K562 (cell line): ENCODE results near the gene CCL24. TPM values are rescaled to one million over a fixed set of nuclear protein-coding genes. Genes with fewer than 3 reads are reported as not detected.

Experiments
- ATAC-seq: fragments of 200-7000 bp; cut with Tn5 transposase; 3 replicates; pipeline ENCODE4 v1.9.1; 2020; ENCODE audit warnings: moderate library complexity
- BruUV-seq: library from RNA; stranded (reverse); fragments of 400-500 nt; replicated peaks from 2 replicates; lab custom pipeline; 2021; lab: Mats Ljungman, UMichigan
- CTCF ChIA-PET: fragments of 300-600 bp; formaldehyde crosslinking; extraction: SDS; loops from one replicate; lab custom pipeline; 2021; ENCODE audit warnings: low intra/inter-chr PET ratio; lab: Yijun Ruan, JAX
- POLR2A ChIA-PET: fragments of 300-600, 350-650 bp; sonication (Branson Sonifier 250); formaldehyde crosslinking; extraction: SDS; loops from one replicate; lab custom pipeline; 2021; ENCODE audit warnings: antibody characterized with exemption, inconsistent platforms; lab: Yijun Ruan, JAX
- DNase-seq, 4 experiments: peaks; one replicate each; pipeline versions ENCODE4 v3.0.0 to v3.0.0-alpha.2; 2011 to 2018; ENCODE audit warnings: low spot score in 3 of 4, mixed read lengths in 3 of 4; ENCODE audit errors: extremely low read depth in 1 of 4
- FAIRE-seq: peaks from 2 replicates; lab custom pipeline; 2011; peaks lifted over from hg19 to GRCh38; lab: Jason Lieb, UNC
- H2AFZ ChIP-seq: 2 replicates; pipeline ENCODE4 v1.6.0; 2011; ENCODE audit warnings: low read depth, low read length, control low read depth, inconsistent platforms
- H3K27ac ChIP-seq: fragments of 200-600 bp; 3 replicates; pipeline ENCODE4 v1.8.0; 2011; ENCODE audit warnings: low read depth, mild to moderate bottlenecking, control low read depth, inconsistent platforms, low read length, moderate library complexity, mixed read lengths; ENCODE audit errors: extremely low read depth
- H3K27me3 ChIP-seq, 2 experiments: fragments of 300-600 bp in 1 of 2; 2 replicates in 1 of 2; 3 replicates in 1 of 2; pipeline versions ENCODE4 v1.6.0 to v1.8.0; 2011; ENCODE audit warnings: inconsistent platforms in 2 of 2, low read length in 2 of 2, mild to moderate bottlenecking in 1 of 2, mixed read lengths in 1 of 2, moderate library complexity in 1 of 2; ENCODE audit not compliant: control insufficient read depth in 2 of 2, insufficient read depth in 2 of 2
- H3K36me3 ChIP-seq: fragments of 300-600 bp; 3 replicates; pipeline ENCODE4 v1.8.0; 2011; ENCODE audit warnings: mild to moderate bottlenecking, low read length, inconsistent platforms; ENCODE audit not compliant: control insufficient read depth, insufficient read depth
- H3K4me1 ChIP-seq, 2 experiments: fragments of 200-600 bp in 1 of 2; replicated peaks in 1 of 2; 2 replicates in 1 of 2; 3 replicates in 1 of 2; pipeline versions ENCODE4 v1.5.1 to v1.8.0; 2011; ENCODE audit warnings: inconsistent platforms in 2 of 2, low read length in 2 of 2, mild to moderate bottlenecking in 1 of 2, mixed read lengths in 1 of 2, moderate library complexity in 1 of 2; ENCODE audit not compliant: control insufficient read depth in 2 of 2, insufficient read depth in 2 of 2
- H3K4me2 ChIP-seq: 2 replicates; pipeline ENCODE4 v1.6.1; 2011; ENCODE audit warnings: low read length, control low read depth, inconsistent platforms, mixed read lengths; ENCODE audit not compliant: insufficient read depth
- H3K4me3 ChIP-seq: fragments of 200-600 bp; sonication (generic), shearing (Covaris generic); 2 replicates; pipeline ENCODE4 v1.5.1; 2016; ENCODE audit warnings: control low read depth, inconsistent platforms
- H3K79me2 ChIP-seq: fragments of 200-600 bp; 3 replicates; pipeline ENCODE4 v1.8.0; 2011; ENCODE audit warnings: low read length, inconsistent platforms; ENCODE audit not compliant: control insufficient read depth, insufficient read depth
- H3K9ac ChIP-seq, 2 experiments: 2 replicates each; pipeline versions ENCODE4 v1.6.0 to v1.6.1; 2011; ENCODE audit warnings: low read depth in 2 of 2, low read length in 2 of 2, control low read depth in 1 of 2, inconsistent platforms in 1 of 2, mild to moderate bottlenecking in 1 of 2, mixed read lengths in 1 of 2; ENCODE audit not compliant: insufficient read depth in 1 of 2
- H3K9me1 ChIP-seq: one replicate; pipeline ENCODE4 v1.6.0; 2011; ENCODE audit warnings: inconsistent platforms, mild to moderate bottlenecking, low read length, moderate library complexity; ENCODE audit not compliant: control insufficient read depth, insufficient read depth
- H3K9me3 ChIP-seq: replicated peaks from 2 replicates; pipeline ENCODE4 v1.5.1; 2011; ENCODE audit warnings: low read depth, low read length, inconsistent platforms; ENCODE audit not compliant: control insufficient read depth, insufficient read depth
- H4K20me1 ChIP-seq: replicated peaks from 2 replicates; pipeline ENCODE4 v1.6.1; 2011; ENCODE audit warnings: low read length, inconsistent platforms, mixed read lengths; ENCODE audit not compliant: control insufficient read depth, insufficient read depth
- BCOR ChIP-seq: fragments of 450-650 bp; IDR thresholded peaks from 2 replicates; pipeline ENCODE4 v1.6.1; 2016
- EP400 ChIP-seq: fragments of 450-650 bp; IDR thresholded peaks from 2 replicates; pipeline ENCODE4 v1.6.1; 2017; ENCODE audit warnings: antibody characterized with exemption, mild to moderate bottlenecking, moderate library complexity
- ZNF121 ChIP-seq: sonication (generic); formaldehyde crosslinking; conservative IDR thresholded peaks from 2 replicates; pipeline ENCODE4 v1.8.0; 2022; ENCODE audit warnings: missing genetic modification reagents
- ZNF318 ChIP-seq, 2 experiments: fragments of 450-650 bp; IDR thresholded peaks; 2 replicates each; pipeline ENCODE4 v1.6.1; 2016; ENCODE audit warnings: mild to moderate bottlenecking in 2 of 2, borderline replicate concordance in 1 of 2, low read depth in 1 of 2, moderate library complexity in 1 of 2
- WGBS: fragments of 100-300 bp; shearing (Covaris generic); methylation state at CpG from one replicate; pipeline ENCODE4 v1.1.6; 2016; ENCODE audit warnings: low coverage, mixed read lengths; ENCODE audit not compliant: insufficient coverage; ENCODE audit errors: missing lambda C conversion rate; 5-methylcytosine and 5-hydroxymethylcytosine counted together
- in situ Hi-C: fragments of 300-500 bp; cut with MboI; formaldehyde crosslinking; loops from 4 replicates; pipeline ENCODE4 v1.15.0; 2018; ENCODE audit warnings: inconsistent platforms, mixed read lengths
- intact Hi-C: fragments of 100-400 bp; cut with micrococcal nuclease; formaldehyde crosslinking; loops from 2 replicates; pipeline ENCODE4 v1.14.2; 2022
- polyA plus RNA-seq, 8 experiments: library from polyadenylated mRNA; depleted of rRNA in 4 of 8; stranded (reverse) in 5 of 8; unstranded in 3 of 8; fragments of >200 nt; fragmentation: Nextera tagmentation in 2 of 8; fragmentation: Illumina TruSeq in 1 of 8; extraction: Ambion mirVana in 2 of 8; extraction: Trizol in 1 of 8; gene quantifications; 2 replicates each; pipeline versions ENCODE4 v1.2.1 to v1.2.3, GENCODE V29; 2011 to 2014; ENCODE audit warnings: inconsistent platforms in 1 of 8, missing spikeins in 1 of 8
- total RNA-seq, 7 experiments: library from RNA; depleted of rRNA in 6 of 7; stranded (reverse); fragments of >200 nt in 6 of 7; fragmentation: Illumina TruSeq in 2 of 7; extraction: Trizol in 2 of 7; gene quantifications; 2 replicates each; pipeline versions ENCODE4 v1.2.1 to v1.2.3, GENCODE V29; 2011 to 2021; ENCODE audit warnings: low replicate concordance in 1 of 7

Gene CCL24
- total and polyA plus RNA-seq, 9 of the 15 experiments (the other 6 are each of a cell fraction or from before 2014, with no cell fraction given) = 0.45 to 3.6 (median 0.95) TPM; not detected in 1

- ATAC-seq = no peak
- no peaks in the 10 kb centered on the region for H3K79me2 ChIP-seq
- DNase-seq = no peak
- no peak overlapping the region for H2AFZ ChIP-seq
- no TSS peak for BruUV-seq
- H3K4me2 ChIP-seq = no peak overlapping the region
- ChIA-PET POLR2A (no interaction called here), CTCF (no interaction called here)
- in situ Hi-C loops (no loop called here), intact Hi-C loops (no loop called here)
- no peak overlapping the region for H3K4me3 ChIP-seq
- H3K9ac ChIP-seq = no peak overlapping the region
- H3K36me3 ChIP-seq = no peaks in the 10 kb centered on the region
- 32% methylated on average over 3 of the region's 3 CpGs for WGBS
- no peak overlapping the region for H3K27ac ChIP-seq
- H4K20me1 ChIP-seq = no peaks in the 10 kb centered on the region
- FAIRE-seq = no peak
- no peaks in the 10 kb centered on the region for H3K27me3 ChIP-seq
- H3K9me3 ChIP-seq = no peaks in the 10 kb centered on the region
- no peaks in the 10 kb centered on the region for H3K9me1 ChIP-seq
- no peak for TF ChIP-seq EP400
- TF ChIP-seq ZNF121 (CRISPR knock-in tag) = peak; percentile 84
- peak; percentile 28; the same call in 1 of the 2 replicates for TF ChIP-seq BCOR
- no peak for TF ChIP-seq ZNF318 (IDR thresholded peaks at IDR 0.05; ENCODE audit: borderline replicate concordance in 1 of 2, low read depth in 1 of 2)
- no peaks in the 10 kb centered on the region for H3K4me1 ChIP-seq
Measured at GRCh38 chr7:75849573-75849972, 36.0 kb upstream of the CCL24 start.
